Chondrocyte (in vitro differentiated cells): ENCODE results near the gene COX6A1. TPM values are rescaled to one million over a fixed set of nuclear protein-coding genes. Genes with fewer than 3 reads are reported as not detected.
A peak's percentile ranks its signal among the peaks of the same experiment; 100 is the strongest.

Experiments
- DNase-seq: peaks from one replicate; pipeline ENCODE4 v3.0.0; 2021; ENCODE audit warnings: mixed read lengths, low spot score
- H3K27ac Mint-ChIP-seq: one replicate; pipeline ENCODE4 v1.8.0; 2021; ENCODE audit warnings: mild to moderate bottlenecking, moderate library complexity, mixed read lengths; ENCODE audit not compliant: unreplicated experiment
- H3K27me3 Mint-ChIP-seq: 2 replicates; pipeline ENCODE4 v1.8.0; 2021; ENCODE audit warnings: low read depth, mixed read lengths
- H3K36me3 Mint-ChIP-seq: 2 replicates; pipeline ENCODE4 v1.8.0; 2021; ENCODE audit warnings: low read depth, mixed read lengths
- H3K4me1 Mint-ChIP-seq: 2 replicates; pipeline ENCODE4 v1.8.0; 2021; ENCODE audit warnings: low read depth, mild to moderate bottlenecking, mixed read lengths
- H3K4me3 Mint-ChIP-seq: one replicate; pipeline ENCODE4 v1.8.0; 2021; ENCODE audit warnings: mild to moderate bottlenecking, moderate library complexity, mixed read lengths; ENCODE audit not compliant: unreplicated experiment
- H3K9me3 Mint-ChIP-seq: 2 replicates; pipeline ENCODE4 v1.8.0; 2021; ENCODE audit warnings: low read depth, mixed read lengths
- CTCF ChIP-seq: fragments of 200-600 bp; sonication (generic); IDR thresholded peaks from 2 replicates; pipeline ENCODE4 v1.5.0; 2021; ENCODE audit warnings: antibody characterized with exemption, mild to moderate bottlenecking, moderate library complexity
- total RNA-seq: library from RNA; stranded (reverse); gene quantifications from 3 replicates; pipeline ENCODE4 v1.2.1, GENCODE V29; 2021

COX6A1 gene
- total RNA-seq, 1 donor from 2014 or later, result 299 TPM

- H3K4me3 Mint-ChIP-seq, result peak overlapping the region; percentile 44
- no peaks in the 10 kb centered on the region for H3K9me3 Mint-ChIP-seq
- H3K4me1 Mint-ChIP-seq, result peaks cover 42% of the 10 kb centered on the region
- no peaks in the 10 kb centered on the region for H3K27me3 Mint-ChIP-seq
- no peak for DNase-seq
- no peaks in the 10 kb centered on the region for H3K36me3 Mint-ChIP-seq
- no peak for TF ChIP-seq CTCF
- peak overlapping the region; percentile 83 for H3K27ac Mint-ChIP-seq
These were observed 36.1 kb downstream of the COX6A1 start for GRCh38 chr12:120473807-120474615.

GRCh38 chr12:120474616-120474960 lies 36.7 kb downstream of the COX6A1 start:
- no peak for DNase-seq
- Mint-ChIP-seq H3K9me3 (no peaks in the 10 kb centered on the region), H3K27me3 (no peaks in the 10 kb centered on the region), H3K27ac (peak overlapping the region; percentile 83), H3K36me3 (no peaks in the 10 kb centered on the region), H3K4me3 (peak overlapping the region; percentile 44), H3K4me1 (peaks cover 42% of the 10 kb centered on the region)
- no peak for TF ChIP-seq CTCF

GRCh38 chr12:120475643-120476042 lies 37.7 kb downstream of the COX6A1 start:
- Mint-ChIP-seq H3K4me1 (peaks cover 35% of the 10 kb centered on the region), H3K36me3 (no peaks in the 10 kb centered on the region), H3K4me3 (no peak overlapping the region), H3K27ac (peak overlapping the region; percentile 41), H3K27me3 (no peaks in the 10 kb centered on the region), H3K9me3 (no peaks in the 10 kb centered on the region)
- no peak for TF ChIP-seq CTCF
- no peak for DNase-seq

- no peak for TF ChIP-seq CTCF
- Mint-ChIP-seq H3K36me3 (peaks cover 3% of the 10 kb centered on the region), H3K27me3 (no peaks in the 10 kb centered on the region), H3K27ac (no peak overlapping the region), H3K4me3 (no peak overlapping the region), H3K9me3 (no peaks in the 10 kb centered on the region), H3K4me1 (peaks cover 15% of the 10 kb centered on the region)
- DNase-seq, result no peak
These were observed 41.5 kb downstream of the COX6A1 start for GRCh38 chr12:120479458-120479857.

DNA sequence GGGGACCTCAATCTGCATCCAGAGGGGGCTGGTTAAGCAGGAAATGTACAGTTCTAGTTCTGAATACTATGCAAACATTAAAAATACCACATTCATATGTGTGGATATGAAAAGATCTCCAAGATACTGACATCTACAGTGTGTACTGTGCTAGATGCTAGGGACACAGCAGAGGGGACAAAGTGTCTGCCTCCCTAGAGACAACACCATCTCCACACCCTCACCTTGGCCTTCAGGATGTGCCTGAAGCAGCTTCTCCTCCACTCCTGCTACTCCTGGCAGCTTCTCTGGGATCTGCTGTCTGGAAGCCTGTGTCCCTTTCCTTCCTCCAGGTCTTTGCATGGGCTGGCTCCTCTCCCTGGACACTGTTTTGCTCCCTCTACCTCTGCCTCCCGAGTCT lies 42.3 kb downstream of the COX6A1 start:
- H3K4me3 Mint-ChIP-seq, result no peak overlapping the region
- no peak for TF ChIP-seq CTCF
- H3K36me3 Mint-ChIP-seq, result peaks cover 3% of the 10 kb centered on the region
- no peak overlapping the region for H3K27ac Mint-ChIP-seq
- H3K4me1 Mint-ChIP-seq, result peaks cover 8% of the 10 kb centered on the region
- no peaks in the 10 kb centered on the region for H3K9me3 Mint-ChIP-seq
- H3K27me3 Mint-ChIP-seq, result no peaks in the 10 kb centered on the region
- DNase-seq, result no peak
